ENCODE data around the gene FNTB. TPM values are rescaled to one million over a fixed set of nuclear protein-coding genes. Genes with fewer than 3 reads are reported as not detected.

The FNTB gene
- total and polyA plus RNA-seq, 2 experiments from 2014 or later = 18.1 to 24.3 TPM

GRCh38 chr14:64955297-64955696, 31.4 kb upstream of the FNTB start:
- Histone ChIP-seq H4K20me1 (ENCODE audit: insufficient read depth, poor library complexity, severe bottlenecking) (no peaks in the 10 kb centered on the region), H3K27ac (peak overlapping the region; percentile 16), H3K4me1 (ENCODE audit: insufficient read depth) (no peaks in the 10 kb centered on the region), H3K9me3 (ENCODE audit: low read depth) (no peaks in the 10 kb centered on the region), H2AFZ (no peak overlapping the region), H3K36me3 (replicated peaks; ENCODE audit: insufficient read depth, low read depth) (no peaks in the 10 kb centered on the region), H3K4me3 (no peak overlapping the region), H3K9me2 (replicated peaks; ENCODE audit: insufficient read depth) (no peaks in the 10 kb centered on the region), H3K79me2 (peaks cover 5% of the 10 kb centered on the region), H3K27me3 (no peaks in the 10 kb centered on the region), H3K4me2 (no peak overlapping the region)
- WGBS (ENCODE audit: low lambda C conversion rate, missing lambda C conversion rate) = 59% methylated on average over 6 of the region's 6 CpGs
- DNase-seq (ENCODE audit: low spot score) = peak; percentile 48
- TF ChIP-seq EZH2 (IDR thresholded peaks at IDR 0.05; ENCODE audit: borderline replicate concordance) = no peak
- no peak for TF ChIP-seq EZH2phosphoT487 (IDR thresholded peaks at IDR 0.05; ENCODE audit: low read depth, severe bottlenecking, unreplicated experiment)
- TF ChIP-seq, protein P1, sequence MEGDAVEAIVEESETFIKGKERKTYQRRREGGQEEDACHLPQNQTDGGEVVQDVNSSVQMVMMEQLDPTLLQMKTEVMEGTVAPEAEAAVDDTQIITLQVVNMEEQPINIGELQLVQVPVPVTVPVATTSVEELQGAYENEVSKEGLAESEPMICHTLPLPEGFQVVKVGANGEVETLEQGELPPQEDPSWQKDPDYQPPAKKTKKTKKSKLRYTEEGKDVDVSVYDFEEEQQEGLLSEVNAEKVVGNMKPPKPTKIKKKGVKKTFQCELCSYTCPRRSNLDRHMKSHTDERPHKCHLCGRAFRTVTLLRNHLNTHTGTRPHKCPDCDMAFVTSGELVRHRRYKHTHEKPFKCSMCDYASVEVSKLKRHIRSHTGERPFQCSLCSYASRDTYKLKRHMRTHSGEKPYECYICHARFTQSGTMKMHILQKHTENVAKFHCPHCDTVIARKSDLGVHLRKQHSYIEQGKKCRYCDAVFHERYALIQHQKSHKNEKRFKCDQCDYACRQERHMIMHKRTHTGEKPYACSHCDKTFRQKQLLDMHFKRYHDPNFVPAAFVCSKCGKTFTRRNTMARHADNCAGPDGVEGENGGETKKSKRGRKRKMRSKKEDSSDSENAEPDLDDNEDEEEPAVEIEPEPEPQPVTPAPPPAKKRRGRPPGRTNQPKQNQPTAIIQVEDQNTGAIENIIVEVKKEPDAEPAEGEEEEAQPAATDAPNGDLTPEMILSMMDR (IDR thresholded peaks at IDR 0.05; ENCODE audit: poor library complexity) = no peak

DNA sequence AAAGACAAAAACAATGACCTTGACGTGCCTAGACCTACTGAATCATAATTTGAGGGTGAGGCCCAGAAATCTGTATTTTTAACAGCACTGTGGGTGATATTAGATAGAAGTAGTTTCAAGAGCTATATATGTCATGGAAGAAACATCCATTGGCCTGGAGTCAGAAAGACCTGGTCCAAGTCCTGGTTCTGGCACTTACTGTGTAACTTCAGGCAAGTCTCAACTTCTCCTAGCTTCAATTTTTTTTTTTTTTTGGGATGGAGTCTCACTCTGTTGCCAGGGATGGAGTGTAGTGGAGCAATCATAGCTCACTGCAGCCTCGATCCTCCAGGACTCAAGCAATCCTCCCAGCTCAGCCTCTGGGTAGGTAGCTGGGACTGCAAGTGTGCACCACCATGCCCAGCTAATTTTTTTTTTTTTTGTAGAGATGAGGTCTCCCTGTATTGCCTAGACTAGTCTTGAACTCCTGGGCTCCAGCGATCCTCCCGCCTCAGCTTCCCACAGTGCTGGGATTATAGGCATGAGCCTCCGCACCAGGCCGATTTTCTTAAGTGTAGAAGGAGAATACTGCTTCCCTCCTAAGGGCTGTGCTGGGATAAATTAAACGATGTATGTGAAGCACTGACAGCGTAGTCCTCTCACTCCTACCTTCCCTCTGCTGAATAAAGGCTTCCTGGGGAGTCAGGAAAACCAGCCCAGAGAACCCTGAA, 29.8 kb upstream of the FNTB start:
- Histone ChIP-seq H3K9me2 (replicated peaks; ENCODE audit: insufficient read depth) (no peaks in the 10 kb centered on the region), H3K36me3 (replicated peaks; ENCODE audit: insufficient read depth, low read depth) (no peaks in the 10 kb centered on the region), H3K27ac (no peak overlapping the region), H2AFZ (no peak overlapping the region), H3K4me3 (no peak overlapping the region), H3K27me3 (no peaks in the 10 kb centered on the region), H3K4me1 (ENCODE audit: insufficient read depth) (no peaks in the 10 kb centered on the region), H3K4me2 (no peak overlapping the region), H3K79me2 (peaks cover 13% of the 10 kb centered on the region), H3K9me3 (ENCODE audit: low read depth) (no peaks in the 10 kb centered on the region), H4K20me1 (ENCODE audit: insufficient read depth, poor library complexity, severe bottlenecking) (no peaks in the 10 kb centered on the region)
- TF ChIP-seq EZH2 (IDR thresholded peaks at IDR 0.05; ENCODE audit: borderline replicate concordance) = no peak
- no peak for TF ChIP-seq EZH2phosphoT487 (IDR thresholded peaks at IDR 0.05; ENCODE audit: low read depth, severe bottlenecking, unreplicated experiment)
- TF ChIP-seq, protein P1 (IDR thresholded peaks at IDR 0.05; ENCODE audit: poor library complexity) = no peak
- WGBS (ENCODE audit: low lambda C conversion rate, missing lambda C conversion rate) = 93% methylated on average over 8 of the region's 8 CpGs
- no peak for DNase-seq (ENCODE audit: low spot score)

DNA sequence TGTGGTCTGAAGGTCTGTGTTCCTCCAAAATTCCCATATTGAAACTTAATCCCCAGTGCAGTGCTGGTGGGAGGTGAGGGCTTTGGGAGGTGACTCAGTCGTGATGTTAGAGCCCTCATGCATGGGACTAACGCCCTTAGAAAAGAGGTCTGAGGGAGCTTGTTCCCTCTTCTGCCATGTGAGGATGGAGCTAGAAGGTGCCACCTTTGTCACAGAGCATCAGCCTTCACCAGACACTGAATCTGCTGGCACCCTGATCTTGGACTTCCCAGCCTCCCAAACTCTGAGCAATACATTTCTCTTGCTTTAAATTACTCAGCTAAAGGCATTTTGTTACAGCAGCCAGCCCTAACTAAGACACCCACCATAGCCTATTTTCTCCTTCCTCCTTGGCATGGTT, 28.5 kb upstream of the FNTB start:
- TF ChIP-seq, protein P1 (IDR thresholded peaks at IDR 0.05; ENCODE audit: poor library complexity) = no peak
- TF ChIP-seq EZH2 (IDR thresholded peaks at IDR 0.05; ENCODE audit: borderline replicate concordance) = no peak
- no peak for TF ChIP-seq EZH2phosphoT487 (IDR thresholded peaks at IDR 0.05; ENCODE audit: low read depth, severe bottlenecking, unreplicated experiment)
- 94% methylated on average over 2 of the region's 2 CpGs for WGBS (ENCODE audit: low lambda C conversion rate, missing lambda C conversion rate)
- H3K9me2 ChIP-seq (replicated peaks; ENCODE audit: insufficient read depth) = no peaks in the 10 kb centered on the region

More for the DNA sequence above, 28.5 kb upstream of the FNTB start:
- no peaks in the 10 kb centered on the region for H3K4me1 ChIP-seq (ENCODE audit: insufficient read depth)
- no peak overlapping the region for H2AFZ ChIP-seq
- no peaks in the 10 kb centered on the region for H4K20me1 ChIP-seq (ENCODE audit: insufficient read depth, poor library complexity, severe bottlenecking)
- no peak overlapping the region for H3K4me3 ChIP-seq
- no peaks in the 10 kb centered on the region for H3K36me3 ChIP-seq (replicated peaks; ENCODE audit: insufficient read depth, low read depth)
- no peaks in the 10 kb centered on the region for H3K27me3 ChIP-seq
- no peak overlapping the region for H3K27ac ChIP-seq
- H3K4me2 ChIP-seq = no peak overlapping the region
- DNase-seq (ENCODE audit: low spot score) = no peak
- no peaks in the 10 kb centered on the region for H3K9me3 ChIP-seq (ENCODE audit: low read depth)
- H3K79me2 ChIP-seq = peaks cover 13% of the 10 kb centered on the region

Measured in hepatocyte (in vitro differentiated cells).